A549 (cell line): ENCODE results near the gene FARP2.

Source experiments
- EP300 ChIP-seq, 2 experiments: fragments of >200 bp; sonication (Bioruptor Twin); formaldehyde crosslinking; IDR thresholded peaks; 2 replicates in 1 of 2; 3 replicates in 1 of 2; pipeline ENCODE4 v1.6.1; 2016 to 2017
- FOSL2 ChIP-seq, 2 experiments: fragments of 450-650 bp in 1 of 2; fragments of >200 bp in 1 of 2; sonication (Bioruptor Twin) in 1 of 2; formaldehyde crosslinking; IDR thresholded peaks; 2 replicates each; pipeline versions ENCODE4 v1.5.0 to v1.6.1; 2016 to 2020; ENCODE audit warnings: mild to moderate bottlenecking in 1 of 2, moderate library complexity in 1 of 2
- NPAS2 ChIP-seq: fragments of 250-450 bp; sonication (Bioruptor Pico); IDR thresholded peaks from 2 replicates; pipeline ENCODE4 v1.8.0; 2022; ENCODE audit warnings: mild to moderate bottlenecking, moderate library complexity, borderline replicate concordance
- NR3C1 ChIP-seq: fragments of >200 bp; sonication (Bioruptor Twin); formaldehyde crosslinking; IDR thresholded peaks from 3 replicates; pipeline ENCODE4 v1.6.1; 2017
- TF ChIP-seq, protein P1 (sequence below): fragments of >200 bp; sonication (Bioruptor Twin); formaldehyde crosslinking; IDR thresholded peaks from 3 replicates; pipeline ENCODE4 v1.5.1; 2016

DNA sequence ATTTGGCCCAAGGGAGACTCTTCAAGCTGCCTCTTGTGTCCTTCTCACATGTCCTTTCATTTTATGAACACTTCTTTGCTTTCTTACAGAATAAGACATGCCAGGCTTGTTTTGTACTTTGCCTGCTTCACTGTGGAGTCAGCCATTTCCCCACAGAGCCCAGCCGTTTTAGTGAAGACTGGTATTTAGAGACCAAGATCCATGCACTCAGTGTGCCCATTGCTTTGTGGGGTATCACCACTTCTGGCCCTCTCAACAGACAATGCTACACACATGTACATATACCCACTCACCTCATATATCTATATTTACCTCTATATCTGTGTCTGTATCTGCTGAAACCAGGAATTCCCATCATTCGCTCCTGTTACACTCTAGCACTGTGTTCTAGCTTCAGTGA lies 74.1 kb downstream of the FARP2 start:
- TF ChIP-seq, protein P1, sequence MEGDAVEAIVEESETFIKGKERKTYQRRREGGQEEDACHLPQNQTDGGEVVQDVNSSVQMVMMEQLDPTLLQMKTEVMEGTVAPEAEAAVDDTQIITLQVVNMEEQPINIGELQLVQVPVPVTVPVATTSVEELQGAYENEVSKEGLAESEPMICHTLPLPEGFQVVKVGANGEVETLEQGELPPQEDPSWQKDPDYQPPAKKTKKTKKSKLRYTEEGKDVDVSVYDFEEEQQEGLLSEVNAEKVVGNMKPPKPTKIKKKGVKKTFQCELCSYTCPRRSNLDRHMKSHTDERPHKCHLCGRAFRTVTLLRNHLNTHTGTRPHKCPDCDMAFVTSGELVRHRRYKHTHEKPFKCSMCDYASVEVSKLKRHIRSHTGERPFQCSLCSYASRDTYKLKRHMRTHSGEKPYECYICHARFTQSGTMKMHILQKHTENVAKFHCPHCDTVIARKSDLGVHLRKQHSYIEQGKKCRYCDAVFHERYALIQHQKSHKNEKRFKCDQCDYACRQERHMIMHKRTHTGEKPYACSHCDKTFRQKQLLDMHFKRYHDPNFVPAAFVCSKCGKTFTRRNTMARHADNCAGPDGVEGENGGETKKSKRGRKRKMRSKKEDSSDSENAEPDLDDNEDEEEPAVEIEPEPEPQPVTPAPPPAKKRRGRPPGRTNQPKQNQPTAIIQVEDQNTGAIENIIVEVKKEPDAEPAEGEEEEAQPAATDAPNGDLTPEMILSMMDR = no peak
- TF ChIP-seq EP300 (IDR thresholded peaks at IDR 0.05) = no peak
- TF ChIP-seq NR3C1 = no peak
- no peak for TF ChIP-seq NPAS2 (CRISPR knock-in tag)
- no peak for TF ChIP-seq FOSL2 (IDR thresholded peaks at IDR 0.05)
- no peak for TF ChIP-seq FOSL2 (CRISPR knock-in tag; IDR thresholded peaks at IDR 0.05)
